C4-2B (cell line): Measurements from ENCODE around the gene BAAT.

ENCODE experiments used
- CTCF ChIP-seq: fragments of 450-650 bp; conservative IDR thresholded peaks from 2 replicates; pipeline ENCODE4 v1.5.1; 2017; ENCODE audit warnings: mild to moderate bottlenecking
- ZFX ChIP-seq: fragments of 450-650 bp; IDR thresholded peaks from 2 replicates; pipeline ENCODE4 v1.6.1; 2017

DNA sequence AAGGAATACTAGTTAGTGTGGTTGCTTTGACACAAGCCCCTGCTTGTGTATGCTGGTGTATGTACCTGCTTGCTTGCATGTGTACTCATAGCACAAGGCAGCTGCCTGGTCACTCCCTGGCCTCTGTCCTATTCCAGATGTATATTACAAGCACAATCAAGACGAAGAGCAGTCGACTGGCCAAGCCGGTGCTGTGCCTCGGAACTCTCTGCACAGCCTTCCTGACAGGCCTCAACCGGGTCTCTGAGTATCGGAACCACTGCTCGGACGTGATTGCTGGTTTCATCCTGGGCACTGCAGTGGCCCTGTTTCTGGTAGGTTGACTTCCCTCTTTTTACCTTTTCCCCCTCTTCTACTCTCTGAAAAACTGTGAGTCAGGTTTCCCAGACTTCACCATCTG, 72.1 kb downstream of the BAAT start:
- TF ChIP-seq CTCF: no peak
- TF ChIP-seq ZFX: no peak
